Breast epithelium (tissue), 3 donors: ENCODE measurements around the gene AHI1.

Source experiments
- POLR2A ChIP-seq: fragments of 450-650 bp; IDR thresholded peaks from one replicate; pipeline ENCODE4 v1.6.1; 2016; ENCODE audit warnings: antibody characterized with exemption, mild to moderate bottlenecking, moderate library complexity
- TF ChIP-seq, protein P1 (sequence below), 3 donors: fragments of 450-650 bp; IDR thresholded peaks; one replicate each; pipeline ENCODE4 v1.5.1; 2016 to 2017; ENCODE audit warnings: antibody characterized with exemption in 3 of 3, mild to moderate bottlenecking in 3 of 3, moderate library complexity in 3 of 3

DNA sequence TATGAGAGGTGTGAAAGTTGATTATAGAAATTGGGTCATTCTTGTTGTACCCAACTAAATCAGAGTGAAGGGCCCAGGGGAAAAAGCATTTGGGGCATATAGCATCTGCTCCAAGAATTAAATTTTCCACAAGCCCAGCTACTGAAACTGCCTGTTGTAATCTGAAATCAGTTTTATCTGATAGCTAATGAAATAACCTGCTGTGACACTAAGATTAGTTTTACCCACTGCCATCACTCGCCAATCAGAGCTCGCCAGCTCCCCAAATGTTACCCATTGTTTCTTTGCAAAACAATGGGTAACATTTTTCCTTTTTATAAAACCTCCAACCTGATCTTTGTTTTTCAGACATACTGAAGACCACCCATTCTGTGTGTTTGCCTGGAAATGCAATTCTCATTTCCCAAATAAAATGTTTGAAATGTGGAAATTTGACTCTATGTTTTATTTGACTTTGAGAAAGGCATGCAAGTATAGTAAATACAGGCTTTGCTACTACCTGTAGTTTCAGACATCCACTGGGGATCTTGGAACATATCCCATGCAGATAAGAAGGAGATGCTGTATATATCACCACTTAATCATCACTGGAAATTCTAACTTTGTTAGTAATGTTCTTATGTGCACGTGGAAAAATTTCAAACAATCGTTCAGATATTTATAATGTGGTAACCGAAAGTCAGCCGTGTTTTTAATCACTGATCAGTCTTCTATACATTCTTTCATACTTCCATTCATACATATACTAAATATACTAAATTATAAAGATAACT is 6.3 kb upstream of the AHI1 start:
- TF ChIP-seq, protein P1, sequence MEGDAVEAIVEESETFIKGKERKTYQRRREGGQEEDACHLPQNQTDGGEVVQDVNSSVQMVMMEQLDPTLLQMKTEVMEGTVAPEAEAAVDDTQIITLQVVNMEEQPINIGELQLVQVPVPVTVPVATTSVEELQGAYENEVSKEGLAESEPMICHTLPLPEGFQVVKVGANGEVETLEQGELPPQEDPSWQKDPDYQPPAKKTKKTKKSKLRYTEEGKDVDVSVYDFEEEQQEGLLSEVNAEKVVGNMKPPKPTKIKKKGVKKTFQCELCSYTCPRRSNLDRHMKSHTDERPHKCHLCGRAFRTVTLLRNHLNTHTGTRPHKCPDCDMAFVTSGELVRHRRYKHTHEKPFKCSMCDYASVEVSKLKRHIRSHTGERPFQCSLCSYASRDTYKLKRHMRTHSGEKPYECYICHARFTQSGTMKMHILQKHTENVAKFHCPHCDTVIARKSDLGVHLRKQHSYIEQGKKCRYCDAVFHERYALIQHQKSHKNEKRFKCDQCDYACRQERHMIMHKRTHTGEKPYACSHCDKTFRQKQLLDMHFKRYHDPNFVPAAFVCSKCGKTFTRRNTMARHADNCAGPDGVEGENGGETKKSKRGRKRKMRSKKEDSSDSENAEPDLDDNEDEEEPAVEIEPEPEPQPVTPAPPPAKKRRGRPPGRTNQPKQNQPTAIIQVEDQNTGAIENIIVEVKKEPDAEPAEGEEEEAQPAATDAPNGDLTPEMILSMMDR (IDR thresholded peaks at IDR 0.05) = no peak
- no peak for TF ChIP-seq POLR2A
